ENCODE measurements around the gene TLCD1.
"Not testable (repeated sequence)": the region's sequence is repeated elsewhere in the genome, so short reads cannot be mapped to it uniquely, and the experiment has no call there.

Gene TLCD1

DNA sequence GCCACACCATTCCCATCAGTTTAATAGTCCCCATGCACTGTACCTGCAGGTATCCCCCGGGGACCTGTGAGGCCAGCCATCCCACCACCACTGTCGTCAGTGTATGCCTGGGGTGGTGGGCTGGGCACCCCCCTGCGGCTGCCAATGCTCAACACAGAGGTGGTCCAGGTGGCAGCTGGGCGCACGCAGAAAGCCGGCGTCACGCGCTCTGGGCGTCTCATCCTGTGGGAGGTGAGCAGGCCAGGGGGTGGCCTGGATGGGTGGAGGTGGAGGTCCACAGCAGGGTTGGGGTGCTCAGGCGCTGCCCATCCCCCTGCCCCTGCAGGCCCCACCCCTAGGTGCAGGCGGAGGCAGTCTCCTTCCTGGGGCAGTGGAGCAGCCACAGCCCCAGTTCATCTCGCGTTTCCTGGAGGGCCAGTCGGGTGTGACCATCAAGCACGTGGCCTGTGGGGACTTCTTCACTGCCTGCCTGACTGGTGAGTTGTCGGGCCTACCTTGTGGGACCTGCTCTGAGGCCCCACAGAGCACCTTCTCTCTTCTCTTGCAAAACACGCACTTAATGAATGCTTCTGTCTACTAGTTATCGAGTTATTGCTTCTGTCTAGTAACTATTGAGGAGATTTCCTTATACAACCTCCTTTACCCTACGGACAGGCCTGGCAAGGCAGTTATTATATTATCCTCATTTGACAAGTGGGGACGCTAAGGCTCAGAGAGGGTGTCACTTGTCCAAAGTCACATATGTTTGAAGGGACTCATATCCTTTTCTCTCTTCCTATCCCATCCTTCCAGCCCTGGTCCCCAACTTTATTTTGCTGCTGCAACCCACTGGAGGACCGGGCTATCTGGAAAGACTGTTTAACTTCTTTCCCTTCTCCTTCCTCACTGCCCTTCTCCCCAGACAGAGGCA is 12.0 kb upstream of the TLCD1 start:
- no peak overlapping the region for H3K4me2 ChIP-seq (ENCODE audit: low read length)
- no peak overlapping the region for H3K27ac ChIP-seq
- H3K27me3 ChIP-seq (ENCODE audit: control insufficient read depth, insufficient read depth, low read length) = no peaks in the 10 kb centered on the region
- H3K79me2 ChIP-seq = no peaks in the 10 kb centered on the region
- H3K9me3 ChIP-seq (ENCODE audit: control insufficient read depth, low read length) = no peaks in the 10 kb centered on the region
- no peak overlapping the region for H3K9ac ChIP-seq
- no peaks in the 10 kb centered on the region for H3K4me1 ChIP-seq
- no peaks in the 10 kb centered on the region for H3K36me3 ChIP-seq (ENCODE audit: control insufficient read depth, insufficient read depth, low read length)
- no peak overlapping the region for H2AFZ ChIP-seq
- no peak overlapping the region for H3K4me3 ChIP-seq (ENCODE audit: low read depth, low read length)
- TF ChIP-seq CTCF (IDR thresholded peaks at IDR 0.05) = no peak

- H3K27ac ChIP-seq = no peak overlapping the region
- TF ChIP-seq CTCF (IDR thresholded peaks at IDR 0.05) = no peak
These were observed 11.3 kb upstream of the TLCD1 start for GRCh38 chr17:28737316-28737715.

GRCh38 chr17:28735913-28736769 is 10.1 kb upstream of the TLCD1 start:
- not testable (repeated sequence) for H3K9ac ChIP-seq; H3K4me1 ChIP-seq; H3K4me2 ChIP-seq (ENCODE audit: low read length); H3K4me3 ChIP-seq (ENCODE audit: low read depth, low read length); H3K79me2 ChIP-seq; H3K36me3 ChIP-seq (ENCODE audit: control insufficient read depth, insufficient read depth, low read length); H3K9me3 ChIP-seq (ENCODE audit: control insufficient read depth, low read length); H3K27ac ChIP-seq; H2AFZ ChIP-seq; H3K27me3 ChIP-seq (ENCODE audit: control insufficient read depth, insufficient read depth, low read length)

More at GRCh38 chr17:28737316-28737715, 11.3 kb upstream of the TLCD1 start:
- H3K4me2 ChIP-seq (ENCODE audit: low read length) = no peak overlapping the region
- no peaks in the 10 kb centered on the region for H3K36me3 ChIP-seq (ENCODE audit: control insufficient read depth, insufficient read depth, low read length)
- no peaks in the 10 kb centered on the region for H3K27me3 ChIP-seq (ENCODE audit: control insufficient read depth, insufficient read depth, low read length)
- H2AFZ ChIP-seq = no peak overlapping the region
- H3K4me3 ChIP-seq (ENCODE audit: low read depth, low read length) = no peak overlapping the region
- H3K4me1 ChIP-seq = no peaks in the 10 kb centered on the region
- H3K9me3 ChIP-seq (ENCODE audit: control insufficient read depth, low read length) = no peaks in the 10 kb centered on the region
- H3K79me2 ChIP-seq = no peaks in the 10 kb centered on the region
- no peak overlapping the region for H3K9ac ChIP-seq

DNA sequence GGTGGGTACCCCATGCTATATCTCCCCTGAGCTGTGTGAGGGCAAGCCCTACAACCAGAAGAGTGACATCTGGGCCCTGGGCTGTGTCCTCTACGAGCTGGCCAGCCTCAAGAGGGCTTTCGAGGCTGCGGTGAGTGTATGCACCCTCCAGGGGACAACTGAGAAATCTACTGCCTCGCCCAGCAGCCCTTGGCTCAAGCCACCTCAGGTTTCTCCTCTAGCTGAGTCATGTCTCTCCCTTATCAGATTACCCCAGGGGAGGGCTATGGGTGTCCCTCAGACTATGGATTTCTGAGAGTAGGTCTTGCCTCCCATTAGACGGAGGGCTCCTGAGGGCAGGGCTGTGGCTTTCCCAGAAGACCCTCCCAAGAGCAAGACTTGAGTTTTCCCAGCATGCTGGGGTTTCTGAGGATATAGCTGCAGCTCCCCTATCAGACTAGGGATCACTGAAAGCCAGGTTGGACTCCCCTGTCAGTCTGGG is 9.2 kb upstream of the TLCD1 start:
- no peaks in the 10 kb centered on the region for H3K9me3 ChIP-seq (ENCODE audit: control insufficient read depth, low read length)
- H3K4me3 ChIP-seq (ENCODE audit: low read depth, low read length) = no peak overlapping the region
- TF ChIP-seq CTCF (IDR thresholded peaks at IDR 0.05) = no peak
- no peak overlapping the region for H3K9ac ChIP-seq
- H3K4me1 ChIP-seq = no peaks in the 10 kb centered on the region
- no peak overlapping the region for H3K27ac ChIP-seq
- H2AFZ ChIP-seq = no peak overlapping the region
- no peaks in the 10 kb centered on the region for H3K79me2 ChIP-seq
- no peaks in the 10 kb centered on the region for H3K36me3 ChIP-seq (ENCODE audit: control insufficient read depth, insufficient read depth, low read length)
- no peak overlapping the region for H3K4me2 ChIP-seq (ENCODE audit: low read length)
- H3K27me3 ChIP-seq (ENCODE audit: control insufficient read depth, insufficient read depth, low read length) = no peaks in the 10 kb centered on the region

GRCh38 chr17:28734712-28735241 is 8.7 kb upstream of the TLCD1 start:
- Histone ChIP-seq H3K9me3 (ENCODE audit: control insufficient read depth, low read length) (no peaks in the 10 kb centered on the region), H3K9ac (no peak overlapping the region), H3K4me1 (no peaks in the 10 kb centered on the region), H3K79me2 (no peaks in the 10 kb centered on the region), H3K27ac (no peak overlapping the region), H3K27me3 (ENCODE audit: control insufficient read depth, insufficient read depth, low read length) (no peaks in the 10 kb centered on the region), H3K4me2 (ENCODE audit: low read length) (no peak overlapping the region), H3K4me3 (ENCODE audit: low read depth, low read length) (no peak overlapping the region), H3K36me3 (ENCODE audit: control insufficient read depth, insufficient read depth, low read length) (no peaks in the 10 kb centered on the region), H2AFZ (no peak overlapping the region)
- TF ChIP-seq CTCF (IDR thresholded peaks at IDR 0.05) = no peak

All from parathyroid adenoma (tissue), 2 donors.